Loucy (cell line): ENCODE data around the gene PDZRN3.

Experiments used
- H2AFZ ChIP-seq: fragments of 200-600 bp; sonication (generic); 2 replicates; pipeline ENCODE4 v1.6.0; 2016; ENCODE audit warnings: antibody characterized with exemption, mild to moderate bottlenecking, low read length, moderate library complexity
- H3F3A ChIP-seq: fragments of 200-600 bp; 2 replicates; pipeline ENCODE4 v1.6.0; 2016; ENCODE audit warnings: antibody characterized with exemption, low read depth, mild to moderate bottlenecking
- H3K27me3 ChIP-seq: fragments of 200-600 bp; sonication (generic); 2 replicates; pipeline ENCODE4 v1.6.1; 2014; ENCODE audit warnings: low read length, mild to moderate bottlenecking; ENCODE audit not compliant: insufficient read depth, poor library complexity, severe bottlenecking
- H3K36me3 ChIP-seq: fragments of 200-600 bp; sonication (generic); 2 replicates; pipeline ENCODE4 v1.6.1; 2016; ENCODE audit warnings: low read length; ENCODE audit not compliant: insufficient read depth
- H3K4me1 ChIP-seq: fragments of 200-600 bp; sonication (generic); 2 replicates; pipeline ENCODE4 v1.5.1; 2014; ENCODE audit warnings: low read length, mild to moderate bottlenecking; ENCODE audit not compliant: insufficient read depth, poor library complexity, severe bottlenecking
- H3K4me2 ChIP-seq: fragments of 200-600 bp; sonication (generic); 2 replicates; pipeline ENCODE4 v1.6.0; 2014; ENCODE audit warnings: antibody characterized with exemption, low read length, low read depth, mild to moderate bottlenecking; ENCODE audit not compliant: poor library complexity, severe bottlenecking
- H3K4me3 ChIP-seq: fragments of 200-600 bp; sonication (generic); 2 replicates; pipeline ENCODE4 v1.5.1; 2014; ENCODE audit warnings: low read length, mild to moderate bottlenecking, mixed read lengths; ENCODE audit not compliant: poor library complexity, severe bottlenecking
- H3K79me2 ChIP-seq: fragments of 200-600 bp; sonication (generic); 2 replicates; pipeline ENCODE4 v1.6.1; 2014; ENCODE audit warnings: low read length; ENCODE audit not compliant: insufficient read depth
- H3K9ac ChIP-seq: fragments of 200-600 bp; sonication (generic); 2 replicates; pipeline ENCODE4 v1.6.0; 2014; ENCODE audit warnings: mild to moderate bottlenecking, low read depth, low read length, moderate library complexity; ENCODE audit not compliant: poor library complexity, severe bottlenecking
- H3K9me2 ChIP-seq: fragments of 200-600 bp; sonication (generic); replicated peaks from 2 replicates; pipeline ENCODE4 v1.6.1; 2016; ENCODE audit warnings: low read depth, low read length, mixed read lengths
- H3K9me3 ChIP-seq: fragments of 200-600 bp; sonication (generic); 2 replicates; pipeline ENCODE4 v1.6.1; 2014; ENCODE audit warnings: mild to moderate bottlenecking, antibody characterized with exemption, low read length, low read depth; ENCODE audit not compliant: insufficient read depth
- H4K20me1 ChIP-seq: fragments of 200-600 bp; sonication (generic); 2 replicates; pipeline ENCODE4 v1.6.0; 2014; ENCODE audit warnings: antibody characterized with exemption, low read length, mild to moderate bottlenecking; ENCODE audit not compliant: insufficient read depth, poor library complexity, severe bottlenecking
- EZH2phosphoT487 ChIP-seq: fragments of 200-600 bp; IDR thresholded peaks from 2 replicates; pipeline ENCODE4 v1.6.1; 2018; ENCODE audit warnings: antibody characterized with exemption, mild to moderate bottlenecking, moderate library complexity, borderline replicate concordance
- TF ChIP-seq, protein P1 (sequence below): fragments of 200-600 bp; sonication (generic); conservative IDR thresholded peaks from 2 replicates; pipeline ENCODE4 v1.5.1; 2014; ENCODE audit warnings: mild to moderate bottlenecking, antibody characterized with exemption, low read length

Gene PDZRN3

DNA sequence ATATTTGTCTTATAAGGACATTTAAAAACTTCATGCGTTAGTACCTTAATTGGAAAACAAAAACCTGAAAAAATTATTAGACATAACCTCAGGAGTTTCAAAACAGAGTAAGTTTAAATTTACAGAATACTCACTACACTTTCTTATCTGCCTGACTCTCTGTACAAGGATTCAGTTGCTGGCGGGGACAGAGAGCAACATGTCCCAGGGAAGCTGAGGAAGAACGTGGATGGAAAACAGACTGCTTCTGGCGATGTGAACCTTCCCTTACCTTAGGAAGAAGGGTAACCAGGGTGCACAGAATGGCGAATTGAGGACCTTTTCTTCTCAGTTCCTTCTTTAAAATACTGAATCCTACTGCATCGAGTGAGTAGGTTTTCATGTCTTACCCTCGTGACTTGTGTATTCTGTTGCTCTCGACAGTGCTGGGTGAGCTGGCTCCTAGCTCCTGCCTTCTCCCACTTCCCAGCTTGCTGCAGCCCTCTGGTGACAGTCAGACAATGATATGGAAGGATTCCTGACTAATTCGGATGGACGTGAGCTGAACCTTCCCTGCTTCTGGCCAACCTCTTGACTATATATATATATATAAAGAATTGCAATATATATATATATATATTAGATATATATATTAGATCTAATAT is 178.2 kb downstream of the PDZRN3 start:
- H3K4me3 ChIP-seq, result no peak overlapping the region
- no peaks in the 10 kb centered on the region for H3K9me3 ChIP-seq
- H3K4me2 ChIP-seq, result no peak overlapping the region
- no peak overlapping the region for H2AFZ ChIP-seq
- no peaks in the 10 kb centered on the region for H4K20me1 ChIP-seq
- no peak overlapping the region for H3K9ac ChIP-seq
- H3K4me1 ChIP-seq, result no peaks in the 10 kb centered on the region
- H3K27me3 ChIP-seq, result no peaks in the 10 kb centered on the region
- H3F3A ChIP-seq, result no peaks in the 10 kb centered on the region
- H3K79me2 ChIP-seq, result no peaks in the 10 kb centered on the region
- TF ChIP-seq, protein P1, sequence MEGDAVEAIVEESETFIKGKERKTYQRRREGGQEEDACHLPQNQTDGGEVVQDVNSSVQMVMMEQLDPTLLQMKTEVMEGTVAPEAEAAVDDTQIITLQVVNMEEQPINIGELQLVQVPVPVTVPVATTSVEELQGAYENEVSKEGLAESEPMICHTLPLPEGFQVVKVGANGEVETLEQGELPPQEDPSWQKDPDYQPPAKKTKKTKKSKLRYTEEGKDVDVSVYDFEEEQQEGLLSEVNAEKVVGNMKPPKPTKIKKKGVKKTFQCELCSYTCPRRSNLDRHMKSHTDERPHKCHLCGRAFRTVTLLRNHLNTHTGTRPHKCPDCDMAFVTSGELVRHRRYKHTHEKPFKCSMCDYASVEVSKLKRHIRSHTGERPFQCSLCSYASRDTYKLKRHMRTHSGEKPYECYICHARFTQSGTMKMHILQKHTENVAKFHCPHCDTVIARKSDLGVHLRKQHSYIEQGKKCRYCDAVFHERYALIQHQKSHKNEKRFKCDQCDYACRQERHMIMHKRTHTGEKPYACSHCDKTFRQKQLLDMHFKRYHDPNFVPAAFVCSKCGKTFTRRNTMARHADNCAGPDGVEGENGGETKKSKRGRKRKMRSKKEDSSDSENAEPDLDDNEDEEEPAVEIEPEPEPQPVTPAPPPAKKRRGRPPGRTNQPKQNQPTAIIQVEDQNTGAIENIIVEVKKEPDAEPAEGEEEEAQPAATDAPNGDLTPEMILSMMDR, result no peak
- TF ChIP-seq EZH2phosphoT487, result no peak
- H3K36me3 ChIP-seq, result no peaks in the 10 kb centered on the region
- no peaks in the 10 kb centered on the region for H3K9me2 ChIP-seq

DNA sequence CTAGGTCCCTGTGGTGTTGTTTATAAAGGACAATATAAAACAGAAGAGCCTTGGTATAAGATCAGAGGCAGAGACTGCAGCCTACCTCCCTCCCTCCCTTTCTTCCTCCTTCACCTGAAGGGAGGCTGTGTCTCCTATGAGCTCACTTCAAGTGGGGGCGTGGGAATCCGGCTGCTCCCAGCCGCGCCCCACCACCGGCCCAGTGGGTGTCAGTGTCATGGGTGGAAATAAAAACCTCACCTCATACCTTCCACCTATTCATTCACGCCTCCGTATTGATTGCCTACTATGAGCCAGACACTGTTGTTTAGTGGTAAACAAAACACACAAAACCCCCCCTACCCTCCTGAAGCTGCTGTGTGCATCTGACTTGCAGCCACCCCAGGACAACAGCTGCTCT is 181.9 kb downstream of the PDZRN3 start:
- no peaks in the 10 kb centered on the region for H3F3A ChIP-seq
- no peaks in the 10 kb centered on the region for H4K20me1 ChIP-seq
- H3K9me2 ChIP-seq, result no peaks in the 10 kb centered on the region
- H3K4me2 ChIP-seq, result no peak overlapping the region
- no peaks in the 10 kb centered on the region for H3K27me3 ChIP-seq
- no peak overlapping the region for H3K9ac ChIP-seq
- TF ChIP-seq, protein P1, result no peak
- TF ChIP-seq EZH2phosphoT487, result no peak
- H3K79me2 ChIP-seq, result no peaks in the 10 kb centered on the region
- H3K4me1 ChIP-seq, result no peaks in the 10 kb centered on the region
- H3K9me3 ChIP-seq, result no peaks in the 10 kb centered on the region
- no peak overlapping the region for H3K4me3 ChIP-seq
- H2AFZ ChIP-seq, result no peak overlapping the region
- H3K36me3 ChIP-seq, result no peaks in the 10 kb centered on the region

DNA sequence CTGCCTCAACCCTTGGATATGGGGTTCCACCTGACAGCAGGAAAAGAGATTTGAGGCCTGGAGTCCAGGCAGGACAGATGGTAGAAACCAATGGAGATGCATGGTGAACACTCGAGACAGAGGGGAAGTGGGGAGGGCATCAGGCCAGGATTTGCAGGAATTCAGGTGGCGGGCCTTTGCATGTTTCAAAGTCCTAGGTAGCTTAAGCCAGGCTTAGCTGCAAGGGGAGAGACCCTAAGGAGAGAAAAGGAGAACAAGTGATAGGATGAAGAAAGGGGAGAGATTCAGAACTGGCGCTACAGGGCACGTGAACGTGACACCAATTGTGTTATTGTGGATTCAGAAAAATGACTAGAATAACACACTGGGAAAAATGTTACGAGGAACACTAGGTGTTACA is 182.6 kb downstream of the PDZRN3 start:
- Histone ChIP-seq H3K4me3 (no peak overlapping the region), H4K20me1 (no peaks in the 10 kb centered on the region), H2AFZ (no peak overlapping the region), H3K4me1 (no peaks in the 10 kb centered on the region), H3K9ac (no peak overlapping the region), H3K9me3 (no peaks in the 10 kb centered on the region), H3K36me3 (no peaks in the 10 kb centered on the region), H3K27me3 (no peaks in the 10 kb centered on the region), H3K79me2 (no peaks in the 10 kb centered on the region), H3K4me2 (no peak overlapping the region), H3F3A (no peaks in the 10 kb centered on the region), H3K9me2 (no peaks in the 10 kb centered on the region)
- TF ChIP-seq, protein P1, result no peak
- no peak for TF ChIP-seq EZH2phosphoT487
